GM12878 (cell line): ENCODE data around the gene TBXT. TPM values are rescaled to one million over a fixed set of nuclear protein-coding genes. Genes with fewer than 3 reads are reported as not detected.

Experiments
- ATAC-seq: fragments of 200-7000 bp; cut with Tn5 transposase; 3 replicates; pipeline ENCODE4 v1.9.1; 2020; ENCODE audit warnings: mild to moderate bottlenecking, moderate library complexity
- BruUV-seq: library from RNA; stranded (reverse); fragments of 400-500 nt; replicated peaks from 2 replicates; lab custom pipeline; 2021; lab: Mats Ljungman, UMichigan
- CTCF ChIA-PET: fragments of 300-600 bp; sonication (Branson Sonifier 250); formaldehyde crosslinking; extraction: SDS; loops from one replicate; lab custom pipeline; 2021; ENCODE audit warnings: inconsistent platforms; lab: Yijun Ruan, JAX
- POLR2A ChIA-PET: fragments of 350-600 bp; formaldehyde crosslinking; extraction: SDS; loops from one replicate; lab custom pipeline; 2021; ENCODE audit warnings: inconsistent platforms; lab: Charles Lee
- RAD21 ChIA-PET: fragments of 300-600 bp; sonication (Branson Sonifier 250); formaldehyde crosslinking; loops from one replicate; lab custom pipeline; 2023; ENCODE audit warnings: antibody characterized with exemption; ENCODE audit not compliant: unreplicated experiment; lab: Charles Lee
- SMC1A ChIA-PET: fragments of 300-600 bp; sonication (Branson Sonifier 250); formaldehyde crosslinking; loops from one replicate; lab custom pipeline; 2023; ENCODE audit not compliant: unreplicated experiment, uncharacterized antibody; lab: Charles Lee
- DNase-seq: peaks from one replicate; pipeline ENCODE4 v3.0.0-alpha.2; 2011; ENCODE audit warnings: low read depth, low spot score
- FAIRE-seq: peaks from 3 replicates; lab custom pipeline; 2011; peaks lifted over from hg19 to GRCh38; lab: Jason Lieb, UNC
- H2AFZ ChIP-seq: 2 replicates; pipeline ENCODE4 v1.6.0; 2011; ENCODE audit warnings: low read depth, low read length, control low read depth; ENCODE audit not compliant: control insufficient read depth
- H3K27ac ChIP-seq: 2 replicates; pipeline ENCODE4 v1.5.1; 2011; ENCODE audit warnings: control low read depth; ENCODE audit not compliant: control insufficient read depth, insufficient read depth
- H3K27me3 ChIP-seq, 2 experiments: replicated peaks in 1 of 2; 2 replicates each; pipeline versions ENCODE4 v1.6.0 to v1.6.1; 2011; ENCODE audit warnings: low read length in 1 of 2; ENCODE audit not compliant: control insufficient read depth in 2 of 2, insufficient read depth in 2 of 2
- H3K36me3 ChIP-seq, 2 experiments: 2 replicates each; pipeline ENCODE4 v1.5.1; 2011; ENCODE audit warnings: low read length in 1 of 2; ENCODE audit not compliant: control insufficient read depth in 2 of 2, insufficient read depth in 2 of 2
- H3K4me1 ChIP-seq: 2 replicates; pipeline ENCODE4 v1.6.1; 2011; ENCODE audit warnings: mild to moderate bottlenecking, low read length, moderate library complexity, mixed read lengths; ENCODE audit not compliant: control insufficient read depth, insufficient read depth
- H3K4me2 ChIP-seq: 2 replicates; pipeline ENCODE4 v1.6.0; 2011; ENCODE audit warnings: control low read depth; ENCODE audit not compliant: control insufficient read depth, insufficient read depth
- H3K4me3 ChIP-seq: fragments of 200-600 bp; sonication (generic); 2 replicates; pipeline ENCODE4 v1.5.1; 2016
- H3K79me2 ChIP-seq: 2 replicates; pipeline ENCODE4 v1.6.0; 2011; ENCODE audit warnings: low read length; ENCODE audit not compliant: control insufficient read depth, insufficient read depth
- H3K9ac ChIP-seq: 2 replicates; pipeline ENCODE4 v1.8.0; 2011; ENCODE audit warnings: low read length, control low read depth, mixed read lengths; ENCODE audit not compliant: control insufficient read depth, insufficient read depth
- H3K9me3 ChIP-seq: replicated peaks from 3 replicates; pipeline ENCODE4 v1.5.1; 2011; ENCODE audit warnings: mild to moderate bottlenecking, low read length; ENCODE audit not compliant: control insufficient read depth, insufficient read depth
- H4K20me1 ChIP-seq: 2 replicates; pipeline ENCODE4 v1.6.0; 2011; ENCODE audit not compliant: control insufficient read depth, insufficient read depth
- EED ChIP-seq: sonication (generic); IDR thresholded peaks from 2 replicates; pipeline ENCODE4 v1.6.1; 2016; ENCODE audit warnings: antibody characterized with exemption, low read depth
- KAT2A ChIP-seq: conservative IDR thresholded peaks from 2 replicates; pipeline ENCODE4 v1.6.1; 2011; ENCODE audit warnings: low read depth, low read length; ENCODE audit not compliant: control insufficient read depth
- PAX8 ChIP-seq: fragments of 450-650 bp; IDR thresholded peaks from 2 replicates; pipeline ENCODE4 v1.6.1; 2017; ENCODE audit warnings: mild to moderate bottlenecking, moderate library complexity
- RAD21 ChIP-seq: IDR thresholded peaks from 2 replicates; pipeline ENCODE4 v1.6.1; 2011; ENCODE audit warnings: mild to moderate bottlenecking, low read depth, low read length, moderate library complexity; ENCODE audit not compliant: insufficient read depth
- RB1 ChIP-seq: fragments of 450-650 bp; formaldehyde crosslinking; IDR thresholded peaks from 2 replicates; pipeline ENCODE4 v1.6.1; 2017; ENCODE audit warnings: mild to moderate bottlenecking, borderline replicate concordance
- RBBP5 ChIP-seq: fragments of 200-600 bp; sonication (generic); conservative IDR thresholded peaks from 2 replicates; pipeline ENCODE4 v1.6.1; 2016
- SMAD5 ChIP-seq: IDR thresholded peaks from 2 replicates; pipeline ENCODE4 v1.6.1; 2016; ENCODE audit warnings: antibody characterized with exemption, low read depth
- SMARCA5 ChIP-seq: fragments of 450-650 bp; IDR thresholded peaks from 2 replicates; pipeline ENCODE4 v1.6.1; 2017; ENCODE audit warnings: mild to moderate bottlenecking
- SPI1 ChIP-seq: IDR thresholded peaks from 2 replicates; pipeline ENCODE4 v1.6.1; 2011; ENCODE audit warnings: low read depth, mild to moderate bottlenecking, low read length, moderate library complexity, borderline replicate concordance; ENCODE audit not compliant: insufficient read depth
- USF2 ChIP-seq: IDR thresholded peaks from 2 replicates; pipeline ENCODE4 v1.6.1; 2011; ENCODE audit warnings: low read depth, low read length, improper control_type of control experiment, borderline replicate concordance
- WRNIP1 ChIP-seq: IDR thresholded peaks from 2 replicates; pipeline ENCODE4 v1.6.1; 2011; ENCODE audit warnings: low read depth, low read length, improper control_type of control experiment, borderline replicate concordance
- ZSCAN29 ChIP-seq: fragments of 450-650 bp; IDR thresholded peaks from 2 replicates; pipeline ENCODE4 v1.6.1; 2017; ENCODE audit warnings: mild to moderate bottlenecking, moderate library complexity
- WGBS: methylation state at CpG from one replicate; pipeline ENCODE4 v1.1.6; 2016; ENCODE audit warnings: low lambda C conversion rate; ENCODE audit not compliant: insufficient replicate concordance, insufficient coverage; ENCODE audit errors: missing lambda C conversion rate; 5-methylcytosine and 5-hydroxymethylcytosine counted together
- in situ Hi-C: fragments of 300-500 bp; cut with MboI; formaldehyde crosslinking; loops from 9 replicates; pipeline ENCODE4 v1.14.3; 2018; ENCODE audit warnings: mixed read lengths
- intact Hi-C: fragments of 100-400 bp; cut with micrococcal nuclease; formaldehyde crosslinking; loops from one replicate; pipeline ENCODE4 v1.14.2; 2022; ENCODE audit not compliant: unreplicated experiment
- polyA plus RNA-seq, 11 experiments: library from polyadenylated mRNA; depleted of rRNA in 4 of 11; unstranded in 6 of 11; stranded (reverse) in 5 of 11; fragments of >200 nt; fragmentation: Nextera tagmentation in 4 of 11; fragmentation: Illumina TruSeq in 1 of 11; extraction: Ambion mirVana in 4 of 11; extraction: Trizol in 1 of 11; gene quantifications; 1 replicate in 1 of 11; 2 replicates in 10 of 11; pipeline versions ENCODE4 v1.2.1 to v1.2.3, GENCODE V29; 2011 to 2016; ENCODE audit warnings: inconsistent platforms in 2 of 11, missing spikeins in 2 of 11, low read depth in 1 of 11
- total RNA-seq, 4 experiments: library from RNA; depleted of rRNA in 3 of 4; stranded (reverse); fragments of >200 nt in 3 of 4; fragmentation: Illumina TruSeq in 1 of 4; extraction: Trizol in 1 of 4; gene quantifications; 2 replicates each; pipeline versions ENCODE4 v1.2.1 to v1.2.3, GENCODE V29; 2013 to 2021
- TF ChIP-seq, protein P1 (sequence below): fragments of 450-650 bp; IDR thresholded peaks from 2 replicates; pipeline ENCODE4 v1.6.1; 2017; ENCODE audit warnings: mild to moderate bottlenecking, moderate library complexity

The TBXT gene
- total and polyA plus RNA-seq, 10 of the 15 experiments (the other 5 are each of a cell fraction or from before 2014, with no cell fraction given), result 0.06 to 2.5 TPM; not detected in 8

- Histone ChIP-seq H3K4me3 (no peak overlapping the region), H3K27me3 (0 out of 4 replicates have a peak, but pooled peaks cover 0 to 3% of the 10 kb centered on the region in 2 experiments), H3K79me2 (no peaks in the 10 kb centered on the region), H4K20me1 (no peaks in the 10 kb centered on the region), H3K36me3 (no peaks in the 10 kb centered on the region), H3K9me3 (no peaks in the 10 kb centered on the region; the same call in 2 of the 3 replicates), H3K4me1 (peaks cover 4% of the 10 kb centered on the region; the same call in 1 of the 2 replicates), H3K4me2 (no peak overlapping the region), H2AFZ (no peak overlapping the region), H3K27ac (no peak overlapping the region), H3K9ac (no peak overlapping the region)
- RAD21 ChIA-PET, result no interaction called here
- intact Hi-C loops, result loop anchor here (10.0 kb wide), 1 partner anchor 225 kb away; no protein-coding TSS in a partner anchor
- peak; percentile 48; the same call in 2 of the 3 replicates for ATAC-seq
- BruUV-seq, result no TSS peak
- POLR2A ChIA-PET, result no interaction called here
- WGBS, result 35% methylated on average over 6 of the region's 6 CpGs
- in situ Hi-C loops, result no loop called here
- DNase-seq, result no peak
- CTCF ChIA-PET, result interaction anchor here (1.8 kb wide), 1 partner anchor 19 kb away, joined by 4 read pairs; no protein-coding TSS in a partner anchor
- TF ChIP-seq RAD21 (no peak), ZSCAN29 (no peak), SPI1 (peak; percentile 78; the same call in 1 of the 2 replicates)
- SMC1A ChIA-PET, result no interaction called here
- FAIRE-seq, result no peak
Measured at GRCh38 chr6:166179704-166180103, 12.1 kb upstream of the TBXT start.

DNA sequence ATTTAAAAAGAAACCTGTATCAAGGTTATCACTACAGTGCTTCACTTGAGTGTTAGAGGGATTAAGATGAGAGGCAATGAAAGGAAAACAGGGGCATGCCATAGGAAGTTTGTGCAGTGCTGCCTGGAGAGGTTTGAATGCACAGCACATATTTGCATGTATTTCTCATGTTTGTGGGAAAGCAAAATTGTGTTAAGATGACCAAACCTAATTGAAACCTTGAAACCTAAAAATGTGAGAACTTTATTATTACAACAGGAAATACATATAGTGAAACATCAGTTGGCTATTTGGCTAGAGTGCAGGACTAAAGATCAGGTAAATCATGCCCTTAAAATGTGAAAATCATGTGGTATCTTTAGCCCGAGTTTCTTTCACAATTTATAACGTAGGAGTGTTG is 8.5 kb upstream of the TBXT start:
- Histone ChIP-seq H3K79me2 (no peaks in the 10 kb centered on the region), H3K9ac (no peak overlapping the region), H4K20me1 (no peaks in the 10 kb centered on the region), H3K36me3 (no peaks in the 10 kb centered on the region), H3K4me3 (no peak overlapping the region), H2AFZ (no peak overlapping the region), H3K9me3 (no peaks in the 10 kb centered on the region; the same call in 2 of the 3 replicates), H3K4me2 (no peak overlapping the region), H3K27ac (peak overlapping the region; percentile 47), H3K4me1 (peaks cover 4% of the 10 kb centered on the region), H3K27me3 (0 out of 4 replicates have a peak, but pooled peaks cover 0 to 3% of the 10 kb centered on the region in 2 experiments)
- DNase-seq (peak; percentile 64), ATAC-seq (no peak), FAIRE-seq (no peak)
- intact Hi-C loops, result loop anchor here (10.0 kb wide), 1 partner anchor 229 kb away; no protein-coding TSS in a partner anchor
- CTCF ChIA-PET, result no interaction called here
- no TSS peak for BruUV-seq
- SMC1A ChIA-PET, result interaction anchor here (0.6 kb wide), 1 partner anchor 1078 kb away, joined by 3 read pairs; no protein-coding TSS in a partner anchor
- in situ Hi-C loops, result no loop called here
- POLR2A ChIA-PET, result no interaction called here
- RAD21 ChIA-PET, result no interaction called here
- WGBS, result 2% methylated on average over 2 of the region's 2 CpGs
- TF ChIP-seq RB1 (no peak), EED (no peak), WRNIP1 (no peak), USF2 (no peak), SMAD5 (no peak), KAT2A (no peak), SMARCA5 (no peak), RBBP5 (no peak), PAX8 (no peak)
- TF ChIP-seq, protein P1, sequence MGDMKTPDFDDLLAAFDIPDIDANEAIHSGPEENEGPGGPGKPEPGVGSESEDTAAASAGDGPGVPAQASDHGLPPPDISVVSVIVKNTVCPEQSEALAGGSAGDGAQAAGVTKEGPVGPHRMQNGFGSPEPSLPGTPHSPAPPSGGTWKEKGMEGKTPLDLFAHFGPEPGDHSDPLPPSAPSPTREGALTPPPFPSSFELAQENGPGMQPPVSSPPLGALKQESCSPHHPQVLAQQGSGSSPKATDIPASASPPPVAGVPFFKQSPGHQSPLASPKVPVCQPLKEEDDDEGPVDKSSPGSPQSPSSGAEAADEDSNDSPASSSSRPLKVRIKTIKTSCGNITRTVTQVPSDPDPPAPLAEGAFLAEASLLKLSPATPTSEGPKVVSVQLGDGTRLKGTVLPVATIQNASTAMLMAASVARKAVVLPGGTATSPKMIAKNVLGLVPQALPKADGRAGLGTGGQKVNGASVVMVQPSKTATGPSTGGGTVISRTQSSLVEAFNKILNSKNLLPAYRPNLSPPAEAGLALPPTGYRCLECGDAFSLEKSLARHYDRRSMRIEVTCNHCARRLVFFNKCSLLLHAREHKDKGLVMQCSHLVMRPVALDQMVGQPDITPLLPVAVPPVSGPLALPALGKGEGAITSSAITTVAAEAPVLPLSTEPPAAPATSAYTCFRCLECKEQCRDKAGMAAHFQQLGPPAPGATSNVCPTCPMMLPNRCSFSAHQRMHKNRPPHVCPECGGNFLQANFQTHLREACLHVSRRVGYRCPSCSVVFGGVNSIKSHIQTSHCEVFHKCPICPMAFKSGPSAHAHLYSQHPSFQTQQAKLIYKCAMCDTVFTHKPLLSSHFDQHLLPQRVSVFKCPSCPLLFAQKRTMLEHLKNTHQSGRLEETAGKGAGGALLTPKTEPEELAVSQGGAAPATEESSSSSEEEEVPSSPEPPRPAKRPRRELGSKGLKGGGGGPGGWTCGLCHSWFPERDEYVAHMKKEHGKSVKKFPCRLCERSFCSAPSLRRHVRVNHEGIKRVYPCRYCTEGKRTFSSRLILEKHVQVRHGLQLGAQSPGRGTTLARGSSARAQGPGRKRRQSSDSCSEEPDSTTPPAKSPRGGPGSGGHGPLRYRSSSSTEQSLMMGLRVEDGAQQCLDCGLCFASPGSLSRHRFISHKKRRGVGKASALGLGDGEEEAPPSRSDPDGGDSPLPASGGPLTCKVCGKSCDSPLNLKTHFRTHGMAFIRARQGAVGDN, result no peak
